H1 (cell line): ENCODE data around the gene CNTN5. TPM values are rescaled to one million over a fixed set of nuclear protein-coding genes. Genes with fewer than 3 reads are reported as not detected.
A peak's percentile ranks its signal among the peaks of the same experiment; 100 is the strongest.

Experiments used
- CTCF ChIA-PET: fragments of 300-600 bp; sonication (Branson Sonifier 250); formaldehyde crosslinking; loops from one replicate; lab custom pipeline; 2021; ENCODE audit not compliant: partially characterized antibody; lab: Charles Lee
- POLR2A ChIA-PET: fragments of 300-600 bp; sonication (Branson Sonifier 250); formaldehyde crosslinking; loops from one replicate; lab custom pipeline; 2021; ENCODE audit warnings: inconsistent platforms; ENCODE audit not compliant: partially characterized antibody; lab: Charles Lee
- DNase-seq, 2 experiments: peaks; one replicate each; pipeline versions ENCODE4 v3.0.0 to v3.0.0-alpha.2; 2010 to 2022; ENCODE audit warnings: low spot score in 2 of 2, low read depth in 1 of 2, mixed read lengths in 1 of 2
- FAIRE-seq: peaks from 2 replicates; lab custom pipeline; 2011; peaks lifted over from hg19 to GRCh38; lab: Jason Lieb, UNC
- H2AFZ ChIP-seq: 2 replicates; pipeline ENCODE4 v1.8.1; 2012; ENCODE audit warnings: low read length, inconsistent platforms
- H2AK5ac ChIP-seq: 2 replicates; pipeline ENCODE4 v1.6.1; 2013; ENCODE audit warnings: low read depth, low read length
- H2BK120ac ChIP-seq: replicated peaks from 2 replicates; pipeline ENCODE3; 2013; ENCODE audit warnings: low read depth, low read length, inconsistent platforms
- H2BK12ac ChIP-seq: 2 replicates; pipeline ENCODE4 v1.6.1; 2013; ENCODE audit warnings: low read depth, low read length
- H2BK15ac ChIP-seq: 2 replicates; pipeline ENCODE4 v1.6.1; 2013; ENCODE audit warnings: low read length
- H2BK20ac ChIP-seq: 2 replicates; pipeline ENCODE4 v1.6.1; 2013; ENCODE audit warnings: low read length
- H2BK5ac ChIP-seq: 2 replicates; pipeline ENCODE4 v1.6.1; 2013; ENCODE audit warnings: low read depth, low read length
- H3K14ac ChIP-seq: 2 replicates; pipeline ENCODE4 v1.6.1; 2013; ENCODE audit warnings: inconsistent platforms; ENCODE audit not compliant: insufficient read length
- H3K18ac ChIP-seq: 2 replicates; pipeline ENCODE4 v1.6.1; 2013; ENCODE audit warnings: low read length; ENCODE audit errors: extremely low read depth
- H3K23ac ChIP-seq: 2 replicates; pipeline ENCODE4 v1.6.1; 2013; ENCODE audit warnings: inconsistent platforms; ENCODE audit not compliant: insufficient read length
- H3K23me2 ChIP-seq: 2 replicates; pipeline ENCODE4 v1.6.1; 2013; ENCODE audit warnings: low read depth, low read length
- H3K27ac ChIP-seq: 2 replicates; pipeline ENCODE4 v1.6.1; 2011; ENCODE audit warnings: low read depth, low read length, inconsistent platforms
- H3K27me3 ChIP-seq, 4 experiments: replicated peaks in 1 of 4; 1 replicate in 1 of 4; 2 replicates in 3 of 4; pipeline versions ENCODE4 v1.6.1 to v1.8.1; 2011 to 2013; ENCODE audit warnings: low read length in 3 of 4, mild to moderate bottlenecking in 3 of 4, inconsistent platforms in 2 of 4, mixed read lengths in 2 of 4, moderate library complexity in 1 of 4; ENCODE audit not compliant: control insufficient read depth in 3 of 4, insufficient read depth in 3 of 4; ENCODE audit errors: extremely low read depth in 1 of 4
- H3K36me3 ChIP-seq, 4 experiments: 2 replicates each; pipeline versions ENCODE4 v1.6.1 to v1.8.1; 2011 to 2013; ENCODE audit warnings: mild to moderate bottlenecking in 4 of 4, low read length in 3 of 4, moderate library complexity in 2 of 4, control low read depth in 1 of 4, inconsistent platforms in 1 of 4; ENCODE audit not compliant: insufficient read depth in 4 of 4, control insufficient read depth in 2 of 4
- H3K4ac ChIP-seq: replicated peaks from 2 replicates; pipeline ENCODE3; 2013; ENCODE audit warnings: low read length, low read depth, mixed read lengths, inconsistent platforms; ENCODE audit not compliant: insufficient read length
- H3K4me1 ChIP-seq, 4 experiments: replicated peaks in 1 of 4; 1 replicate in 1 of 4; 2 replicates in 3 of 4; pipeline versions ENCODE4 v1.6.1 to v1.8.1; 2011 to 2013; ENCODE audit warnings: low read length in 3 of 4, inconsistent platforms in 2 of 4, mixed read lengths in 1 of 4; ENCODE audit not compliant: insufficient read depth in 4 of 4, control insufficient read depth in 3 of 4
- H3K4me2 ChIP-seq, 2 experiments: 2 replicates each; pipeline versions ENCODE4 v1.6.1 to v1.8.1; 2011 to 2013; ENCODE audit warnings: low read depth in 2 of 2, low read length in 2 of 2, control low read depth in 1 of 2, inconsistent platforms in 1 of 2, mild to moderate bottlenecking in 1 of 2; ENCODE audit not compliant: insufficient read depth in 1 of 2
- H3K4me3 ChIP-seq, 4 experiments: fragments of 200-600, 300-600 bp in 1 of 4; sonication (generic), shearing (Covaris generic), sonication (Bioruptor Twin) in 1 of 4; 2 replicates each; pipeline versions ENCODE4 v1.5.1 to v1.8.1; 2011 to 2016; ENCODE audit warnings: low read length in 4 of 4, low read depth in 3 of 4, control low read depth in 2 of 4, inconsistent platforms in 2 of 4, mild to moderate bottlenecking in 2 of 4, mixed read lengths in 1 of 4, moderate library complexity in 1 of 4; ENCODE audit not compliant: insufficient read depth in 2 of 4; ENCODE audit errors: extremely low read depth in 1 of 4
- H3K56ac ChIP-seq: replicated peaks from 2 replicates; pipeline ENCODE3; 2013; ENCODE audit warnings: low read depth, mild to moderate bottlenecking, mixed read lengths, low read length, inconsistent platforms; ENCODE audit not compliant: insufficient read length
- H3K79me1 ChIP-seq: 2 replicates; pipeline ENCODE4 v1.6.1; 2013; ENCODE audit warnings: low read depth, low read length, control low read depth
- H3K79me2 ChIP-seq, 2 experiments: 2 replicates each; pipeline versions ENCODE4 v1.6.1 to v1.8.1; 2012 to 2013; ENCODE audit warnings: low read length in 2 of 2, mild to moderate bottlenecking in 2 of 2, inconsistent platforms in 1 of 2; ENCODE audit not compliant: insufficient read depth in 2 of 2, control insufficient read depth in 1 of 2
- H3K9ac ChIP-seq, 4 experiments: replicated peaks in 1 of 4; 1 replicate in 1 of 4; 2 replicates in 3 of 4; pipeline versions ENCODE4 v1.6.1 to v1.8.1; 2011 to 2013; ENCODE audit warnings: low read depth in 3 of 4, low read length in 3 of 4, control low read depth in 2 of 4, mild to moderate bottlenecking in 2 of 4, moderate library complexity in 2 of 4, inconsistent platforms in 1 of 4; ENCODE audit errors: extremely low read depth in 1 of 4
- H3K9me3 ChIP-seq, 2 experiments: 2 replicates each; pipeline versions ENCODE4 v1.6.1 to v1.8.1; 2012 to 2013; ENCODE audit warnings: mild to moderate bottlenecking in 2 of 2, moderate library complexity in 2 of 2, control low read depth in 1 of 2, inconsistent platforms in 1 of 2, low read depth in 1 of 2, low read length in 1 of 2, mixed read lengths in 1 of 2; ENCODE audit not compliant: insufficient read depth in 2 of 2
- H4K20me1 ChIP-seq, 2 experiments: replicated peaks in 1 of 2; 2 replicates each; pipeline versions ENCODE3 to v1.8.1; 2011 to 2013; ENCODE audit warnings: inconsistent platforms in 2 of 2, low read length in 2 of 2, mild to moderate bottlenecking in 1 of 2; ENCODE audit not compliant: insufficient read depth in 2 of 2, control insufficient read depth in 1 of 2
- H4K5ac ChIP-seq: 2 replicates; pipeline ENCODE4 v1.6.1; 2013; ENCODE audit warnings: low read length, low read depth, mixed read lengths, inconsistent platforms; ENCODE audit not compliant: insufficient read length
- H4K8ac ChIP-seq: 2 replicates; pipeline ENCODE4 v1.8.0; 2013; ENCODE audit warnings: mild to moderate bottlenecking, moderate library complexity, low read length, inconsistent platforms; ENCODE audit not compliant: insufficient read depth; ENCODE audit errors: extremely low read depth
- H4K91ac ChIP-seq: replicated peaks from 2 replicates; pipeline ENCODE3; 2013; ENCODE audit warnings: low read length, mixed read lengths, inconsistent platforms; ENCODE audit not compliant: insufficient read length
- BACH1 ChIP-seq: IDR thresholded peaks from 2 replicates; pipeline ENCODE4 v1.6.1; 2012; ENCODE audit warnings: low read length, improper control_type of control experiment
- BCL11A ChIP-seq, 2 experiments: IDR thresholded peaks; one replicate each; pipeline ENCODE4 v1.6.1; 2011; ENCODE audit warnings: low read depth in 2 of 2, low read length in 2 of 2, mild to moderate bottlenecking in 2 of 2
- BRCA1 ChIP-seq: IDR thresholded peaks from 2 replicates; pipeline ENCODE4 v1.6.1; 2012; ENCODE audit warnings: low read depth, low read length, improper control_type of control experiment
- EP300 ChIP-seq, 2 experiments: IDR thresholded peaks; 1 replicate in 1 of 2; 2 replicates in 1 of 2; pipeline ENCODE4 v1.6.1; 2011 to 2012; ENCODE audit warnings: low read depth in 2 of 2, low read length in 2 of 2, mild to moderate bottlenecking in 2 of 2, borderline replicate concordance in 1 of 2, inconsistent platforms in 1 of 2, moderate library complexity in 1 of 2
- GTF2F1 ChIP-seq: IDR thresholded peaks from 2 replicates; pipeline ENCODE4 v1.6.1; 2012; ENCODE audit warnings: low read depth, low read length, improper control_type of control experiment, borderline replicate concordance
- JUND ChIP-seq: IDR thresholded peaks from 2 replicates; pipeline ENCODE4 v1.6.1; 2011; ENCODE audit warnings: mild to moderate bottlenecking, improper control_type of control experiment, low read length
- MAFK ChIP-seq: IDR thresholded peaks from 2 replicates; pipeline ENCODE4 v1.6.1; 2012; ENCODE audit warnings: low read depth, mild to moderate bottlenecking, improper control_type of control experiment, low read length
- POLR2A ChIP-seq, 2 experiments: IDR thresholded peaks; 1 replicate in 1 of 2; 2 replicates in 1 of 2; pipeline ENCODE4 v1.6.1; 2011; ENCODE audit warnings: low read depth in 2 of 2, low read length in 2 of 2, mild to moderate bottlenecking in 2 of 2; ENCODE audit errors: control extremely low read depth in 1 of 2
- POLR2AphosphoS5 ChIP-seq: IDR thresholded peaks from 2 replicates; pipeline ENCODE4 v1.6.1; 2011; ENCODE audit warnings: low read depth, low read length
- RAD21 ChIP-seq, 2 experiments: IDR thresholded peaks in 1 of 2; conservative IDR thresholded peaks in 1 of 2; 2 replicates each; pipeline ENCODE4 v1.6.1; 2011; ENCODE audit warnings: low read depth in 2 of 2, low read length in 2 of 2, improper control_type of control experiment in 1 of 2, inconsistent platforms in 1 of 2, mild to moderate bottlenecking in 1 of 2, moderate library complexity in 1 of 2
- SUZ12 ChIP-seq: fragments of 200-600 bp; sonication (generic); IDR thresholded peaks from 2 replicates; pipeline ENCODE4 v1.6.1; 2012; ENCODE audit warnings: mild to moderate bottlenecking, inconsistent platforms, low read length, moderate library complexity, mixed read lengths
- TEAD4 ChIP-seq: IDR thresholded peaks from 2 replicates; pipeline ENCODE4 v1.6.1; 2012; ENCODE audit warnings: low read depth, low read length, inconsistent platforms, mixed read lengths
- WGBS, 2 experiments: shearing (Covaris generic) in 1 of 2; methylation state at CpG; one replicate each; pipeline versions ENCODE4 v1.1.6 to v1.1.7; 2013 to 2015; ENCODE audit warnings: low lambda C conversion rate in 2 of 2, mixed read lengths in 2 of 2, inconsistent platforms in 1 of 2, low coverage in 1 of 2, missing lambda C conversion rate in 1 of 2; ENCODE audit not compliant: insufficient replicate concordance in 2 of 2, insufficient coverage in 1 of 2, insufficient read length in 1 of 2; ENCODE audit errors: extremely low coverage in 1 of 2, missing lambda C conversion rate in 1 of 2; 5-methylcytosine and 5-hydroxymethylcytosine counted together
- polyA plus RNA-seq, 7 experiments: library from polyadenylated mRNA; depleted of rRNA in 3 of 7; stranded (reverse) in 5 of 7; unstranded in 2 of 7; fragments of >200 nt in 5 of 7; fragments of 200-250 nt in 2 of 7; gene quantifications; 1 replicate in 5 of 7; 2 replicates in 1 of 7; 4 replicates in 1 of 7; pipeline versions ENCODE4 v1.2.1 to v1.2.3, GENCODE V29; 2011 to 2013; ENCODE audit warnings: missing spikeins in 2 of 7, mixed read lengths in 2 of 7
- total RNA-seq: library from RNA; stranded (reverse); fragmentation: NEBNext Ultra II Directional; extraction: Animal tissue kit (Norgen Biotek cat#: 25700); gene quantifications from 2 replicates; pipeline ENCODE4 v1.2.1, GENCODE V29; 2021
- TF ChIP-seq, protein P1 (sequence below): IDR thresholded peaks from 2 replicates; pipeline ENCODE4 v1.6.1; 2012; ENCODE audit warnings: low read length, inconsistent platforms

The CNTN5 gene
- total and polyA plus RNA-seq, 2 of the 8 experiments (the other 6 are each of a cell fraction or from before 2014, with no cell fraction given) = not detected

DNA sequence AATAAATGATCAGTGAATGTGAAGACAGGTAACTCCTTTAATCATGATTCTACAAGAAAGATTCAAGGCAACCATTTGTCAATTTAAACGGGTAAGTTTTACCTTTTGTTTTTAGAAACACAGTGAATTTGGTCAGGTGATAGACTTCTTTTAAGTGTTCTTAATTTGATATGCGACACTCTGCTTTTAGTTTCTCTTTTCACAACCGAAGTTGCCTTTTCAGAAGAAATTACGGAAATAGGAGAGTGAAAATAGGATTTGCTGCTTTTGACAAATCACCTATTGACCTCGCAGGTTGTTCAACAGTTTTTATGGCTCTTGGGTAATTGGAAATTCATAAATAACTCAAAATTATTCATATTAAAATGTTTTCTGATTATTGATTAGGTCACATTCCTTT, 142.1 kb downstream of the CNTN5 start:
- ChIA-PET POLR2A (no interaction called here), CTCF (interaction anchor here (0.5 kb wide), 1 partner anchor 156 kb away, joined by 3 read pairs; no protein-coding TSS in a partner anchor)
- Histone ChIP-seq H3K9ac (no peak overlapping the region), H3K27me3 (no peaks in the 10 kb centered on the region), H2AFZ (0 out of 2 replicates have a peak overlapping the region, but pooled peaks have one; percentile 50), H4K20me1 (no peaks in the 10 kb centered on the region), H3K79me2 (no peaks in the 10 kb centered on the region), H3K4me2 (no peak overlapping the region), H2BK120ac (no peak overlapping the region), H3K14ac (no peak overlapping the region), H3K56ac (no peak overlapping the region), H2BK5ac (no peak overlapping the region), H3K9me3 (no peaks in the 10 kb centered on the region), H3K4ac (no peak overlapping the region), H3K36me3 (no peaks in the 10 kb centered on the region), H2BK15ac (no peak overlapping the region), H3K4me3 (no peak overlapping the region), H2AK5ac (no peak overlapping the region), H3K23me2 (no peaks in the 10 kb centered on the region), H4K5ac (no peak overlapping the region), H3K18ac (no peak overlapping the region), H2BK12ac (no peak overlapping the region), H3K79me1 (no peaks in the 10 kb centered on the region), H2BK20ac (no peak overlapping the region), H3K27ac (no peak overlapping the region), H3K23ac (no peak overlapping the region), H3K4me1 (no peaks in the 10 kb centered on the region), H4K91ac (no peak overlapping the region), H4K8ac (no peak overlapping the region)
- 92% methylated on average over 5 of the region's 5 CpGs; no CpG with 5 or more reads in 1 of the 2 experiments for WGBS, 2 experiments
- DNase-seq (no peak), FAIRE-seq (no peak)
- TF ChIP-seq BRCA1 (no peak), POLR2A (IDR thresholded peaks at IDR 0.05; ENCODE audit: control extremely low read depth in 1 of 2, low read depth in 2 of 2, low read length in 2 of 2) (no peak), MAFK (no peak), BCL11A (IDR thresholded peaks at IDR 0.05; ENCODE audit: low read depth in 2 of 2, low read length in 2 of 2) (no peak), BACH1 (no peak), RAD21 (IDR thresholded peaks at IDR 0.05 in 1 of 2, conservative IDR thresholded peaks at IDR 0.05 in 1 of 2; ENCODE audit: low read depth in 2 of 2, low read length in 2 of 2) (no peak), TEAD4 (no peak), POLR2AphosphoS5 (no peak), GTF2F1 (no peak), JUND (no peak), SUZ12 (no peak), EP300 (IDR thresholded peaks at IDR 0.05; ENCODE audit: borderline replicate concordance in 1 of 2, low read depth in 2 of 2, low read length in 2 of 2) (no peak)
- TF ChIP-seq, protein P1, sequence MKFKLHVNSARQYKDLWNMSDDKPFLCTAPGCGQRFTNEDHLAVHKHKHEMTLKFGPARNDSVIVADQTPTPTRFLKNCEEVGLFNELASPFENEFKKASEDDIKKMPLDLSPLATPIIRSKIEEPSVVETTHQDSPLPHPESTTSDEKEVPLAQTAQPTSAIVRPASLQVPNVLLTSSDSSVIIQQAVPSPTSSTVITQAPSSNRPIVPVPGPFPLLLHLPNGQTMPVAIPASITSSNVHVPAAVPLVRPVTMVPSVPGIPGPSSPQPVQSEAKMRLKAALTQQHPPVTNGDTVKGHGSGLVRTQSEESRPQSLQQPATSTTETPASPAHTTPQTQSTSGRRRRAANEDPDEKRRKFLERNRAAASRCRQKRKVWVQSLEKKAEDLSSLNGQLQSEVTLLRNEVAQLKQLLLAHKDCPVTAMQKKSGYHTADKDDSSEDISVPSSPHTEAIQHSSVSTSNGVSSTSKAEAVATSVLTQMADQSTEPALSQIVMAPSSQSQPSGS = no peak
